ENCODE results near the gene ZNF683.
"Not testable (repeated sequence)": the region's sequence is repeated elsewhere in the genome, so short reads cannot be mapped to it uniquely, and the experiment has no call there.

Gene ZNF683

GRCh38 chr1:26350343-26350700, 22.2 kb downstream of the ZNF683 start:
- CTCF ChIA-PET: interaction anchor here (0.7 to 1.1 kb wide), 2 partner anchors 14 to 22 kb away, joined by 3 read pairs; no protein-coding TSS in a partner anchor

GRCh38 chr1:26349877-26350244, 22.7 kb downstream of the ZNF683 start:
- Mint-ChIP-seq H3K4me3 (no peak overlapping the region), H3K9me3 (no peaks in the 10 kb centered on the region), H3K4me1 (no peaks in the 10 kb centered on the region), H3K27ac (no peak overlapping the region), H3K27me3 (peaks cover 49% of the 10 kb centered on the region), H3K36me3 (no peaks in the 10 kb centered on the region)
- CTCF ChIA-PET: interaction anchor here (1.1 kb wide), 1 partner anchor 15 kb away, joined by 3 read pairs; no protein-coding TSS in a partner anchor
- DNase-seq: no peak

More at GRCh38 chr1:26350343-26350700, 22.2 kb downstream of the ZNF683 start:
- Mint-ChIP-seq H3K27ac (no peak overlapping the region), H3K27me3 (peaks cover 51% of the 10 kb centered on the region), H3K9me3 (no peaks in the 10 kb centered on the region), H3K4me3 (no peak overlapping the region), H3K4me1 (no peaks in the 10 kb centered on the region), H3K36me3 (no peaks in the 10 kb centered on the region)
- DNase-seq: no peak

GRCh38 chr1:26349188-26349876, 23.2 kb downstream of the ZNF683 start:
- Mint-ChIP-seq H3K9me3 (no peaks in the 10 kb centered on the region), H3K4me3 (no peak overlapping the region)

GRCh38 chr1:26346274-26347033, 26.1 kb downstream of the ZNF683 start:
- no peaks in the 10 kb centered on the region for H3K36me3 Mint-ChIP-seq
- CTCF ChIA-PET: interaction anchor here (0.7 to 1.6 kb wide), 3 partner anchors 12 to 45 kb away, joined by 4 to 6 read pairs (median 4); no protein-coding TSS in a partner anchor
- DNase-seq: no peak
- no peaks in the 10 kb centered on the region for H3K9me3 Mint-ChIP-seq
- H3K4me1 Mint-ChIP-seq: no peaks in the 10 kb centered on the region
- peaks cover 61% of the 10 kb centered on the region for H3K27me3 Mint-ChIP-seq
- no peak overlapping the region for H3K27ac Mint-ChIP-seq
- no peak overlapping the region for H3K4me3 Mint-ChIP-seq

More at GRCh38 chr1:26349188-26349876, 23.2 kb downstream of the ZNF683 start:
- Mint-ChIP-seq H3K4me1 (no peaks in the 10 kb centered on the region), H3K27me3 (peaks cover 51% of the 10 kb centered on the region), H3K36me3 (no peaks in the 10 kb centered on the region), H3K27ac (no peak overlapping the region)
- DNase-seq: no peak
- CTCF ChIA-PET: interaction anchor here (1.1 kb wide), 1 partner anchor 45 kb away, joined by 5 read pairs; no protein-coding TSS in a partner anchor

- no peak for DNase-seq
- Mint-ChIP-seq H3K27me3 (peaks cover 59% of the 10 kb centered on the region), H3K4me3 (no peak overlapping the region), H3K9me3 (no peaks in the 10 kb centered on the region), H3K36me3 (no peaks in the 10 kb centered on the region), H3K4me1 (no peaks in the 10 kb centered on the region), H3K27ac (no peak overlapping the region)
- CTCF ChIA-PET: no interaction called here
Observed at GRCh38 chr1:26345718-26346117, 26.8 kb downstream of the ZNF683 start.

GRCh38 chr1:26344147-26344920, 28.2 kb downstream of the ZNF683 start:
- Mint-ChIP-seq H3K27ac (no peak overlapping the region), H3K36me3 (no peaks in the 10 kb centered on the region), H3K9me3 (no peaks in the 10 kb centered on the region), H3K4me3 (no peak overlapping the region), H3K27me3 (peaks cover 72% of the 10 kb centered on the region), H3K4me1 (no peaks in the 10 kb centered on the region)
- CTCF ChIA-PET: no interaction called here
- DNase-seq: no peak

GRCh38 chr1:26340047-26340481, 32.5 kb downstream of the ZNF683 start:
- CTCF ChIA-PET: no interaction called here
- Mint-ChIP-seq H3K27me3 (peaks cover 82% of the 10 kb centered on the region), H3K9me3 (no peaks in the 10 kb centered on the region), H3K27ac (no peak overlapping the region), H3K36me3 (no peaks in the 10 kb centered on the region), H3K4me1 (peaks cover 22% of the 10 kb centered on the region), H3K4me3 (no peak overlapping the region)
- no peak for DNase-seq

- Mint-ChIP-seq H3K4me3 (no peak overlapping the region), H3K27ac (no peak overlapping the region)
Observed at GRCh38 chr1:26338670-26339069, 33.9 kb downstream of the ZNF683 start.

GRCh38 chr1:26337625-26338024, 34.9 kb downstream of the ZNF683 start:
- DNase-seq: no peak
- H3K27me3 Mint-ChIP-seq: peaks cover 76% of the 10 kb centered on the region
- H3K4me3 Mint-ChIP-seq: peak overlapping the region; percentile 33
- no peaks in the 10 kb centered on the region for H3K9me3 Mint-ChIP-seq
- no peak overlapping the region for H3K27ac Mint-ChIP-seq
- no peaks in the 10 kb centered on the region for H3K36me3 Mint-ChIP-seq
- CTCF ChIA-PET: interaction anchor here (0.8 to 2.0 kb wide), 2 partner anchors 52 to 58 kb away, joined by 3 to 9 read pairs; no protein-coding TSS in a partner anchor
- peaks cover 26% of the 10 kb centered on the region for H3K4me1 Mint-ChIP-seq

More at GRCh38 chr1:26338670-26339069, 33.9 kb downstream of the ZNF683 start:
- peaks cover 81% of the 10 kb centered on the region for H3K27me3 Mint-ChIP-seq
- no peaks in the 10 kb centered on the region for H3K9me3 Mint-ChIP-seq
- CTCF ChIA-PET: interaction anchor here (2.0 kb wide), 1 partner anchor 53 kb away, joined by 9 read pairs; no protein-coding TSS in a partner anchor
- DNase-seq: no peak
- no peaks in the 10 kb centered on the region for H3K36me3 Mint-ChIP-seq
- H3K4me1 Mint-ChIP-seq: peaks cover 26% of the 10 kb centered on the region

- Mint-ChIP-seq H3K9me3 (no peaks in the 10 kb centered on the region), H3K36me3 (no peaks in the 10 kb centered on the region), H3K27me3 (peaks cover 72% of the 10 kb centered on the region), H3K4me3 (peak overlapping the region; percentile 56), H3K27ac (no peak overlapping the region), H3K4me1 (peaks cover 26% of the 10 kb centered on the region)
- DNase-seq: no peak
- CTCF ChIA-PET: interaction anchor here (0.8 to 1.1 kb wide), 3 partner anchors 48 to 58 kb away, joined by 3 read pairs; no protein-coding TSS in a partner anchor
Observed at GRCh38 chr1:26337206-26337535, 35.4 kb downstream of the ZNF683 start.

- peaks cover 66% of the 10 kb centered on the region for H3K27me3 Mint-ChIP-seq
- peaks cover 26% of the 10 kb centered on the region for H3K4me1 Mint-ChIP-seq
- H3K4me3 Mint-ChIP-seq: peak overlapping the region; percentile 87
- CTCF ChIA-PET: interaction anchor here (1.0 to 1.1 kb wide), 2 partner anchors 48 to 52 kb away, joined by 3 read pairs; no protein-coding TSS in a partner anchor
- no peak overlapping the region for H3K27ac Mint-ChIP-seq
- no peaks in the 10 kb centered on the region for H3K9me3 Mint-ChIP-seq
- peak; percentile 92 for DNase-seq
- no peaks in the 10 kb centered on the region for H3K36me3 Mint-ChIP-seq
Observed at GRCh38 chr1:26336477-26337205, 35.9 kb downstream of the ZNF683 start.

GRCh38 chr1:26335774-26336476, 36.6 kb downstream of the ZNF683 start:
- Mint-ChIP-seq H3K4me1 (peaks cover 26% of the 10 kb centered on the region), H3K9me3 (no peaks in the 10 kb centered on the region), H3K27me3 (peaks cover 73% of the 10 kb centered on the region), H3K36me3 (no peaks in the 10 kb centered on the region), H3K4me3 (peak overlapping the region; percentile 87), H3K27ac (peak overlapping the region; percentile 39)
- DNase-seq: peak; percentile 45
- CTCF ChIA-PET: interaction anchor here (1.0 to 1.2 kb wide), 3 partner anchors 47 to 51 kb away, joined by 3 read pairs; no protein-coding TSS in a partner anchor

GRCh38 chr1:26333312-26333711, 39.2 kb downstream of the ZNF683 start:
- H3K4me1 Mint-ChIP-seq: peaks cover 26% of the 10 kb centered on the region
- not testable (repeated sequence) for H3K36me3 Mint-ChIP-seq, H3K9me3 Mint-ChIP-seq, DNase-seq, H3K4me3 Mint-ChIP-seq, H3K27ac Mint-ChIP-seq
- CTCF ChIA-PET: interaction anchor here (0.7 kb wide), 1 partner anchor 25 kb away, joined by 3 read pairs; no protein-coding TSS in a partner anchor
- peaks cover 50% of the 10 kb centered on the region for H3K27me3 Mint-ChIP-seq

Measured in activated naive CD4-positive, alpha-beta T cell treated with anti-CD3 and anti-CD28 coated beads, Interleukin-2, amount 10 ng/mL, durations not matched to agents 7 days and 5 days (primary cell).